Epithelial cell of esophagus (primary cell): ENCODE results near the gene GTPBP6.
A peak's percentile ranks its signal among the peaks of the same experiment; 100 is the strongest.

Source experiments
- DNase-seq: peaks from one replicate; pipeline ENCODE4 v3.0.0; 2010; ENCODE audit warnings: low read depth
- H3K4me3 ChIP-seq: 2 replicates; pipeline ENCODE4 v1.5.1; 2011; ENCODE audit warnings: mild to moderate bottlenecking, low read length, control low read depth
- CTCF ChIP-seq: IDR thresholded peaks from 2 replicates; pipeline ENCODE4 v1.5.1; 2011; ENCODE audit warnings: low read depth, mild to moderate bottlenecking, low read length, control low read depth, inconsistent platforms; ENCODE audit not compliant: insufficient read depth; ENCODE audit errors: missing control alignments

The GTPBP6 gene

GRCh38 chrX:361231-362145 lies 42.9 kb upstream of the GTPBP6 start:
- DNase-seq, result no peak
- no peak overlapping the region for H3K4me3 ChIP-seq
- TF ChIP-seq CTCF, result no peak

- no peak for DNase-seq
- TF ChIP-seq CTCF, result no peak
- no peak overlapping the region for H3K4me3 ChIP-seq
These were observed 42.0 kb upstream of the GTPBP6 start for GRCh38 chrX:360496-361150.

GRCh38 chrX:358651-359143 lies 40.1 kb upstream of the GTPBP6 start:
- DNase-seq, result no peak
- TF ChIP-seq CTCF, result no peak
- no peak overlapping the region for H3K4me3 ChIP-seq

- peak; percentile 19 for DNase-seq
- H3K4me3 ChIP-seq, result no peak overlapping the region
- TF ChIP-seq CTCF, result no peak
These were observed 39.3 kb upstream of the GTPBP6 start for GRCh38 chrX:357693-358471.

- DNase-seq, result no peak
- TF ChIP-seq CTCF, result no peak
- no peak overlapping the region for H3K4me3 ChIP-seq
These were observed 38.6 kb upstream of the GTPBP6 start for GRCh38 chrX:357035-357692.

- H3K4me3 ChIP-seq, result no peak overlapping the region
- no peak for TF ChIP-seq CTCF
- no peak for DNase-seq
These were observed 37.9 kb upstream of the GTPBP6 start for GRCh38 chrX:356385-357034.
